HAP-1 (cell line): ENCODE measurements around the gene MYL4.

ENCODE experiments used
- DNase-seq, 2 experiments: peaks; one replicate each; pipeline ENCODE4 v3.0.0-alpha.2; 2016 to 2020; ENCODE audit warnings: low spot score in 2 of 2
- H3K27me3 ChIP-seq: fragments of 250-450 bp; sonication (Bioruptor Pico); 2 replicates; pipeline ENCODE4 v1.5.1; 2020; ENCODE audit warnings: low read depth, mild to moderate bottlenecking, moderate library complexity
- H3K36me3 ChIP-seq: fragments of 250-450 bp; sonication (Bioruptor Pico); replicated peaks from 2 replicates; pipeline ENCODE4 v1.5.1; 2020; ENCODE audit warnings: mild to moderate bottlenecking
- H3K4me1 ChIP-seq: fragments of 250-450 bp; sonication (Bioruptor Pico); 2 replicates; pipeline ENCODE4 v1.5.1; 2020; ENCODE audit warnings: mild to moderate bottlenecking
- H3K4me3 ChIP-seq: fragments of 250-450 bp; sonication (Bioruptor Pico); 2 replicates; pipeline ENCODE4 v1.5.1; 2020; ENCODE audit warnings: mild to moderate bottlenecking, moderate library complexity
- H3K9me3 ChIP-seq: fragments of 250-450 bp; sonication (Bioruptor Pico); 2 replicates; pipeline ENCODE4 v1.5.1; 2020; ENCODE audit warnings: mild to moderate bottlenecking, moderate library complexity
- in situ Hi-C: fragments of 300-500 bp; cut with MboI; formaldehyde crosslinking; loops from 3 replicates; pipeline ENCODE4 v1.14.3; 2020; ENCODE audit warnings: low sequenced_read_pairs, inconsistent platforms, mixed read lengths

MYL4 gene

DNA sequence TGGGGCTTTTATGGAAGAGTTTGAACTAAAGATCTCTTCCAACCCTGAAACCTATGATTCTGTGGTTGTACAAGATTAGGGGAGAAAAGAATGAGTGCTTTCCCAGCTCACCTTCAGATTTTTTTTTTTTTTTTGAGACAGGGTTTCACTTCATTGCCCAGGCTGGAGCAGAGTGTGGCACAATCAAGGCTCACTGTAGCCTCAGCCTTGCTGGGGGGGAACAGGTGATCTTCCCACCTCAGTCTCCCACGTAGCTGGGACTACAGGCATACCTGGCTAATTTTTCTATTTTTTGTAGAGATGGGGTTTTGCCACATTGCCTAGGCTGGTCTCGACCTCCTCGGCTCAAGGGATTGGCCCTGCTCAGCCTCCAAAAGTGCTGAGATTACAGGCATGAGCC lies 22.7 kb downstream of the MYL4 start:
- Histone ChIP-seq H3K27me3 (no peaks in the 10 kb centered on the region), H3K4me3 (no peak overlapping the region), H3K9me3 (no peaks in the 10 kb centered on the region), H3K36me3 (no peaks in the 10 kb centered on the region), H3K4me1 (peaks cover 5% of the 10 kb centered on the region; the same call in 1 of the 2 replicates)
- in situ Hi-C loops = loop anchor here (5.0 to 25.0 kb wide), 2 partner anchors 80 to 380 kb away; no protein-coding TSS in a partner anchor
- DNase-seq = no peak

DNA sequence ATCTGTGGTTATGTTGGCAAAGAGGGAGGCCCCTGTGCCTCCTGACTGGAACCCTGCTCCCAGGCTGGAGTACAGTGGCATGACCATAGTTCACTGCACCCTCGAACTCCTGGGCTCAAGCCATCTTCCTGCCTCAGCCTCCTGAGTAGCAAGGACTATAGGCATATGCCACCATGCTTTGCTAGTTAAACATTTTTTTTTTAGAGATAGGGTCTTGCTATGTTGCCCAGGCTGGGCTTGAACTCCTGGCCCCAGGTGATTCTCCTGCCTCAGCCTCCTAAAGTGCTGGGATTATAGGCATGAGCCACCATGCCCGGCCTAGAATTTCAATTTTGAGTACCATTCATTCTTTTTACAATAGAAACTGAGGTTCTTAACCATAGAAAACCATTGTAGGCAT lies 23.3 kb downstream of the MYL4 start:
- no peaks in the 10 kb centered on the region for H3K9me3 ChIP-seq
- no peaks in the 10 kb centered on the region for H3K27me3 ChIP-seq
- no peak for DNase-seq
- no peaks in the 10 kb centered on the region for H3K36me3 ChIP-seq
- no peak overlapping the region for H3K4me3 ChIP-seq
- in situ Hi-C loops = loop anchor here (5.0 to 25.0 kb wide), 2 partner anchors 80 to 380 kb away; no protein-coding TSS in a partner anchor
- peaks cover 5% of the 10 kb centered on the region; the same call in 1 of the 2 replicates for H3K4me1 ChIP-seq

DNA sequence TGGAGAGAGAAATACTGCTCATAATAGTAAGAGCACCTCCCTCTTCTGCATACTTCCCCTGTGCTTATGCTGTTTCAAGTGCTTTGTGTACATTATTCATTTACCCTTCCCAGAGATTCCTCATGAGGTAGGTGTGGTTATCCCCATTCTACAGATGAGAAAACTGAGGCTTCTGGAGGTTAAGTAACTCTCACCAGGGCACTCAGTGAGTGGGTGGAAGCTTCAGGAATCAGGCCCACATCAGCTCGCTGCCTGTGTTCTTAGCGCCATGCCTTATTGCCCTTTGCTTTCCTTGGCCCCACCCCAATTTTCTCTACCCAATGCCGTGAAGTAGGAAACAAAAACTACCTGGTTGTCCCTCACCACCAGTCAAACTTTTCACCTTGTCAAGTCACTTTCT lies 26.4 kb downstream of the MYL4 start:
- Histone ChIP-seq H3K36me3 (no peaks in the 10 kb centered on the region), H3K4me1 (no peaks in the 10 kb centered on the region), H3K27me3 (no peaks in the 10 kb centered on the region), H3K4me3 (no peak overlapping the region), H3K9me3 (no peaks in the 10 kb centered on the region)
- in situ Hi-C loops = loop anchor here (25.0 kb wide), 1 partner anchor 377 kb away; no protein-coding TSS in a partner anchor
- no peak for DNase-seq

DNA sequence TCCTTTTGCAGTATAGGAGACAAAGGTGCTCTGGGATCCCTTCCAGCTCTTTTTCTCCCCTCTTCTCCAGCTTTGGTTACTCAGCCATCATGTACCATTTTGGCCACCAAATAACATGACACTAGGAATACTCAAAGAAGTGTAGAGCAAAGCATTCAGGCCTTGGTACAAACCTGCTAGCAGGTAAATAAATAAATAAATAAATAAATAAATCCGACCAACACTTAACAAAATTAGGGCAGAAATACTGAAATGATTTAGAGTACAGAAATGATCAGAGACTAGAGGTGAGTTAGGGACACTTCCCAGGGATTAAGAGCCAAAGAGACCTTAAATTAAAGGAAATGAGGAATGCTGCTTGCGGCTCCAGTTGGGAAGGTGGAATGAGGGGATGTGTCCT lies 26.8 kb downstream of the MYL4 start:
- Histone ChIP-seq H3K4me1 (no peaks in the 10 kb centered on the region), H3K9me3 (no peaks in the 10 kb centered on the region), H3K27me3 (no peaks in the 10 kb centered on the region), H3K4me3 (no peak overlapping the region), H3K36me3 (no peaks in the 10 kb centered on the region)
- in situ Hi-C loops = loop anchor here (25.0 kb wide), 1 partner anchor 376 kb away; no protein-coding TSS in a partner anchor
- DNase-seq = no peak

DNA sequence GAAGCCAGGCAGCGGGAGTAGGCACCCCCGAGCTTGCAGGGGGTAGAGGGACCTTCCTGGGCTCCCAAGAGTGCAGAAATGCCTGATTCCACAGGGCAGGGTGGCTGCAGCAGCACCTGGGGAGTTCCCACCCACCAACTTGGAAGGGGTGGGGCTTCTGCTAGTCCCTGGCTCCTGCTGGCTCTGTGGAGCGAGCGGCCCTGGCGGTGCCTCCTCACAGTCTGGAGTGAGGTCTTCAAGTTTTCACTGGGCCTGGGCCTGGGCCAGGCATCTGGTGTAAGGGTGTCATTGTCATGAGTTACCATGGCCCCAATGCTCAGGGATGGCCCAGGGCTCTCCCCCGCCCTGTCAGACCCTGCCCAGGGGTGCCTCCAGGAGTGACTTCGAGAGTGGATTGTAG lies 28.7 kb downstream of the MYL4 start:
- Histone ChIP-seq H3K9me3 (no peaks in the 10 kb centered on the region), H3K27me3 (no peaks in the 10 kb centered on the region), H3K36me3 (no peaks in the 10 kb centered on the region), H3K4me1 (no peaks in the 10 kb centered on the region), H3K4me3 (no peak overlapping the region)
- no peak for DNase-seq
- in situ Hi-C loops = loop anchor here (25.0 kb wide), 1 partner anchor 374 kb away; no protein-coding TSS in a partner anchor

DNA sequence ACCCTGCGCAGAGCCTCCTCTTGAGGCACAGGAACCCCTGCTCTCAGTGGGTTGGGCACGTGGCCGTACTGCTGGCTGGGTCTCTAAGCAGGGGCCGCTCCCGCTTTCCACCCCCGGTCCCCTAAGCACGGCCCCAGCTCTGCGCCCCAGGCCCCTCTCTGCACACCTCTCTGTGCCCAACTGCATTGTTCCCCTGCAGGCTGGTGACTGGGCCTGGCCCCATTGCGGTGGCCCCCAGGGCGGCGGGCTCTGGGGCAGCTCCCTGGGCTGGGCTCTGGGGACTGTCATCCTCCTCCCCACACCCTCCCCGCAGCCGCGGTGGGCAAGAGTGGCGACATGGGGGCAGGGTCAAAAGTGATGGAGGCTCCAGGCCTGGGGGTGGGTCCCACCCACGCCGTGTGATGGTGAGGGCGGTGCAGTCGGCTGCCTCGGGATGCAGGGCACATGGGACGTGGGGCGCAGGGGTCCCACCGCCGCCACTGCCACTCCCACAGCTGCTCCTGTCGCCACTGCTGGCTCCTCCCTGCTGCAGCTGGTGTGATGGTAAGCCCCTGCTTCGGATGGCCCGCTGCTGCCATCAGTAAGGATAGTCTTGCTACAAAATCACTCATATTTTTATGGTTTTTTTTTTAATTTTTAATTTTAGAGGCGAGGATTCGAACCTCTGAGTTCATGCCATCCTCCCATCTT lies 29.3 kb downstream of the MYL4 start:
- no peak overlapping the region for H3K4me3 ChIP-seq
- no peak for DNase-seq
- no peaks in the 10 kb centered on the region for H3K36me3 ChIP-seq
- in situ Hi-C loops = loop anchor here (25.0 kb wide), 1 partner anchor 374 kb away; no protein-coding TSS in a partner anchor
- no peaks in the 10 kb centered on the region for H3K4me1 ChIP-seq
- H3K9me3 ChIP-seq = no peaks in the 10 kb centered on the region
- H3K27me3 ChIP-seq = no peaks in the 10 kb centered on the region

DNA sequence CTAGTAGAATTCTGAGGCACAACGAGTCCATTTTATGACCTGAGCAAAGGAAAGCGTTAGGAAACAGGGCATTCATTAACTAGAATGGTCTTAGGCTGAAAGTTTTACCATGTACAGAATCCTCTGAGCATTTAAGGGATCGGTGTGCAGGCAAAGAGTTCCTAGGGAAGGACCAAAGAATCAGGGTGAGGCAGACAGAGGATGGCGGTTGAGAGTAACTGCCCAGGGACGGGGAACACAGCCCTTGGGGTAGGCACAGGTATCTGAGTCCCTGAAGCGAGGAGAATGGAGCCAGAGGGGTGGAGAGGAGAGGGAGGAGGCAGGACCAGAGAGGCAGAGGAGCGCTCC lies 30.4 kb downstream of the MYL4 start:
- no peak overlapping the region for H3K4me3 ChIP-seq
- in situ Hi-C loops = loop anchor here (25.0 kb wide), 1 partner anchor 373 kb away; no protein-coding TSS in a partner anchor
- no peaks in the 10 kb centered on the region for H3K9me3 ChIP-seq
- DNase-seq = no peak
- H3K27me3 ChIP-seq = no peaks in the 10 kb centered on the region
- H3K36me3 ChIP-seq = no peaks in the 10 kb centered on the region
- H3K4me1 ChIP-seq = no peaks in the 10 kb centered on the region

DNA sequence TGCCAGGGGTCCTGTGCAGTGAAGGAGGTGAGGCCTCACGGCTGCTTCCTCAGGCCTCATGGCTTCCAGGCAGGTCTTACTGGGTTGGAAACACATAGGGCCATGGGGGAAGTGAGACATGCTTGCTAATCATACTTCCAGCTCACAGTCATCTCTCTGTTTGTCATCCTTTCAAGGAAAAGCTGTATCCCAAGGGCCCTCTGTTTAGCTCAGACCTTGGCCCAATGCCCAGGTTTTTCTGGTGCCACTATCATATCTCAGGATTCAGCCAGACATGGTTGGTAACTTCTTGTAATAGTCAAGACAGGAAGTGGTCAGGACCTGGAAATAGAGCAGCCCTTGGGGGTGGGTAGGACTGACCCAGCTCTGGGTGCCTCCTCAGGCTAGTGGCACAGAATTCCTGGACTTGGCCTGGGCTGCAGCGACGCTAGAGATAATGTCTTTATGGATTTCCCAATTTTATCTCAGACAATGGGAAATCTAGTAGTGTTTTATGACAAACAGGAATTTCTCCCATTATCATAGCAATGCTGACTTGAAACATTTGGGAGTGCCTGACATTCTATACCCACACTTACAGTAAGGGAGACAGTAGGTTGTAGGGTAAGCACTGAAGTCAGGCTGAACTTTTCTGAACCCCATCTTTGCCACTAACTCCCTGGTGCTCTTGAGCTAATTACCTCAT lies 31.0 kb downstream of the MYL4 start:
- in situ Hi-C loops = loop anchor here (25.0 kb wide), 1 partner anchor 372 kb away; no protein-coding TSS in a partner anchor
- Histone ChIP-seq H3K27me3 (no peaks in the 10 kb centered on the region), H3K9me3 (no peaks in the 10 kb centered on the region), H3K36me3 (no peaks in the 10 kb centered on the region), H3K4me3 (no peak overlapping the region), H3K4me1 (no peaks in the 10 kb centered on the region)
- DNase-seq = peak in 1 of 2 experiments; percentile 30

DNA sequence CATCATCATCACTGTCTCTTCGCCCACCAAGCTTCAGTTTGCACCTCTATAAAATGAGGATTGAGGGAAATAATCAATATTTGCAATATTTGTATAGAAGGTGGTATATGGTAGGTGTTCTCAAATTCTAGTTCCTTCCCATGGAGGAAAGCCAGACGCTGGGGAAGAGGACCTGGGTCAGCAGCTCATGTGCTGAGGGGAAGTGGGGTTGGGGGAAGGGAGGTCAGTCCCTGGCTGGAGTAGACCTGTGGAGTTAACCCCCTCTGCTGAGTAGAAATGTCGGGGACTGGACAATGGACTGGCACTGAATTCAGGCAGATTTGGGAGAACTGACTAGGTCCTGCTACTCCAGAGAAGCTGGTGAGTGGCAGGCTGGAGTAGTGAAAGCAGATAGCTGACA lies 31.7 kb downstream of the MYL4 start:
- H3K27me3 ChIP-seq = no peaks in the 10 kb centered on the region
- no peak for DNase-seq
- H3K4me1 ChIP-seq = no peaks in the 10 kb centered on the region
- no peak overlapping the region for H3K4me3 ChIP-seq
- no peaks in the 10 kb centered on the region for H3K9me3 ChIP-seq
- in situ Hi-C loops = loop anchor here (25.0 kb wide), 1 partner anchor 371 kb away; no protein-coding TSS in a partner anchor
- H3K36me3 ChIP-seq = no peaks in the 10 kb centered on the region

DNA sequence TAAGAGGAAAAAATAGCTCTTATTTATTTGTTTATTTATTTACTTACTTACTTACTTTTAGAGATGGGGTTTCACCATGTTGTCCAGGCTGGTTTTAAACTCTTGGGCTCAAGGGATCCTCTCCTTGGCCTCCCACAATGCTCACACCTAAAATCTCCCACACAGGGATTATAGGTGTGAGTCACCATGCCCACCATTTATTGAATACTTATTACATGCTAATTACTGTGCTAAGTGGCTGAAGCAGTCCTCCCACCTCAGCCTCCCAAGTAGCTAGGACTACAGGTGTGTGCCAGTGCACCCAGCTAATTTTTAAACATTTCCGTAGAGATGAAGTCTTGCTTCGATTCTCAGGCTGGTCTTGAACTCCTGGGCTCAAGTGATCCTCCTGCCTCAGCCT lies 33.5 kb downstream of the MYL4 start:
- Histone ChIP-seq H3K9me3 (no peaks in the 10 kb centered on the region), H3K27me3 (no peaks in the 10 kb centered on the region), H3K36me3 (no peaks in the 10 kb centered on the region), H3K4me3 (no peak overlapping the region), H3K4me1 (no peaks in the 10 kb centered on the region)
- in situ Hi-C loops = loop anchor here (25.0 kb wide), 1 partner anchor 370 kb away; no protein-coding TSS in a partner anchor
- DNase-seq = no peak

DNA sequence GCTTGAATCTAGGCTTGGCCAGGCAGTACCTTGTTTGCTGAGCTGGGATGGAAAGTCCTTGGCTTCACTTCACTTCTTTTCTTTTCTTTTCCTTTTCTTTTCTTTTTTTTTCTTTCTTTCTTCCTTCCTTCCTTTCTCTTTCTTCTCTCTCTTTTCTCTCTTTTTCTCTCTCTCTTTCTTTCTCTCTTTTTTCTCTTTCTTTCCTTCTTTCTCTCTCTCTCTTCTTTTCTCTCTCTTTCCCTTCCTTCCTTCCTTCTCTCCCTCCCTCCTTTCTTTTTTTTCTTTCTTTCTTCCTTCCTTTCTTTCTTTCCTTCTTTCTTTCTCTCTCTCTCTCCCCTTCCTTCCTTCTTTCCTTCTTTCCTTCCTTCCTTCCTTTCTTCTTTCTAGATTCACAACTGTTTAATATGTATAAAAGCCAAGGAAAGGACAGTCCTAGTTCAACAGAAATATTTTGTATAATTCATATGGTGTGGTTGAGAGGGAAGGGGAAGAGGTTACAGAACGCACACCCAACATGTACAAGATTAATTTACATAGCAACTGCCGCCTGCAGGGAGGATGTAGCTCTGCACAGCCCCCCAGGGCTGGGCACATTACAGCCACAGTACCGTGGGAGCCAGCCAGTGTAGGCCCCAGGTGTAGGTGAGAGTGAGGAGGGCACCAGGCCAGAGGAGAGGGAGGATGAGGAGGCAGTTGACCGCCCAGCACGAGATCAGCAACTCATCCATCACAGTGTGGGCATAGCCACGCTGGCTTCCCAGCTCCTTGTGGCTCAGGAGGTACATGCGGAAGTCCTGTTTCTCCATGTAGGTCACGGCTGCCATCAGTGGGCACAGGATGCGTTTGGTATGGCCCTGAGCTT lies 34.8 kb downstream of the MYL4 start:
- Histone ChIP-seq H3K4me1 (no peaks in the 10 kb centered on the region), H3K9me3 (no peaks in the 10 kb centered on the region), H3K4me3 (no peak overlapping the region), H3K36me3 (no peaks in the 10 kb centered on the region), H3K27me3 (no peaks in the 10 kb centered on the region)
- DNase-seq = no peak
- in situ Hi-C loops = loop anchor here (25.0 kb wide), 1 partner anchor 368 kb away; no protein-coding TSS in a partner anchor

DNA sequence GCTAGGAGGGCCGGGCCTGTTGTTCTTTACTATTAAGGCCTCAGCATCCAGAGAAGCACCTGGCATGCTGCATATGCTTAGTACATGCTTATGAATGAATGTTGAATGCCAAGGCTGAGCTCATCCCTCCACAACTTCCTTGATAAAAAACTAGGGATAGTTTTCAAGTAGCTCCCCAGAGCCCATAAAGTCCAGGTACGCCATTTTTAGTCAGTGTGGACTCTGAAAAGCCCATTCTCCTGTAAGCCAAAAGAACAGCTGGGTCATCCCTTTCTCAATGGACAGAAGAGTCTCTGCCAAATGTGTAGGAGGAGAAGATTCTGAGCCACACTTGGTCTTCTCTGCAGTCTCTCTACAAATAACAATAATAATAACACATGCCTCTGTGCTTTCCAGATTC lies 35.5 kb downstream of the MYL4 start:
- H3K27me3 ChIP-seq = no peaks in the 10 kb centered on the region
- H3K36me3 ChIP-seq = no peaks in the 10 kb centered on the region

DNA sequence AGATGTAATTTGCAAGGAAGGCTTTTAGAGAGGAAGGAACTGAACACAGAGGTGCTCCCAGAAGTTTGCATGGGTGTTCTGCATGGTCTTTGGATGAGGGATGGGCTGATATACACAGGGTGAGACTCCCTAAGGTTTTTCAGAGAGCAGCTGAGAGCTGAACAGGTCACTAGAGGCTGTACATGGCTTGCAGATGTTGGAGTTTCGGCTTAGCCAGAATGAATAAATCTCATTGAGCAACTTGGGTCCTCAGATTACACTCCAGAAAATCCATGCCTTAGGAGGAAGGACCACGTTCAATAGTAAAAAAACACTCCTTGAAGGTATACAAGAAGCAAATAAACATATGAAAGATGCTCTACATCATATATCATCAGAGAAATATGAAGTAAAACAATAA lies 37.0 kb downstream of the MYL4 start:
- Histone ChIP-seq H3K27me3 (no peaks in the 10 kb centered on the region), H3K4me1 (peaks cover 5% of the 10 kb centered on the region), H3K4me3 (no peak overlapping the region), H3K36me3 (no peaks in the 10 kb centered on the region), H3K9me3 (no peaks in the 10 kb centered on the region)
- no peak for DNase-seq
- in situ Hi-C loops = loop anchor here (25.0 kb wide), 1 partner anchor 366 kb away; no protein-coding TSS in a partner anchor

More for the DNA sequence above, 35.5 kb downstream of the MYL4 start:
- Histone ChIP-seq H3K9me3 (no peaks in the 10 kb centered on the region), H3K4me1 (no peaks in the 10 kb centered on the region), H3K4me3 (no peak overlapping the region)
- in situ Hi-C loops = loop anchor here (25.0 kb wide), 1 partner anchor 368 kb away; no protein-coding TSS in a partner anchor
- no peak for DNase-seq
